Activated CD8-positive, alpha-beta memory T cell treated with anti-CD3 and anti-CD28 coated beads for 24 hours (primary cell): ENCODE results near the gene CHRNB2.
"Not testable (repeated sequence)": the region's sequence is repeated elsewhere in the genome, so short reads cannot be mapped to it uniquely, and the experiment has no call there.

Source experiments
- DNase-seq: peaks from one replicate; pipeline ENCODE4 v3.0.0-alpha.2; 2020

CHRNB2 gene

GRCh38 chr1:154567386-154568156 lies at the start of gene CHRNB2:
CHRNB2 (plus strand) TSS chr1:154567778; CDS start chr1:154568045, 267 bp downstream.
- DNase-seq = peak; percentile 87

- no peak for DNase-seq
Observed at GRCh38 chr1:154519591-154519991, 48.0 kb upstream of the CHRNB2 start.

- DNase-seq = no peak
Observed at GRCh38 chr1:154520333-154520732, 47.2 kb upstream of the CHRNB2 start.

GRCh38 chr1:154521695-154522094 lies 45.9 kb upstream of the CHRNB2 start:
- DNase-seq = no peak

GRCh38 chr1:154524881-154525280 lies 42.7 kb upstream of the CHRNB2 start:
- DNase-seq = no peak

GRCh38 chr1:154527192-154527591 lies 40.4 kb upstream of the CHRNB2 start:
- DNase-seq = no peak

- DNase-seq = no peak
Observed at GRCh38 chr1:154529308-154529707, 38.3 kb upstream of the CHRNB2 start.

GRCh38 chr1:154531950-154532349 lies 35.6 kb upstream of the CHRNB2 start:
- DNase-seq = not testable (repeated sequence)

- no peak for DNase-seq
Observed at GRCh38 chr1:154533952-154534844, 33.4 kb upstream of the CHRNB2 start.

- DNase-seq = no peak
Observed at GRCh38 chr1:154536570-154536969, 31.0 kb upstream of the CHRNB2 start.

- DNase-seq = no peak
Observed at GRCh38 chr1:154539486-154540483, 27.8 kb upstream of the CHRNB2 start.

GRCh38 chr1:154541231-154541630 lies 26.3 kb upstream of the CHRNB2 start:
- no peak for DNase-seq

GRCh38 chr1:154546264-154547063 lies 21.1 kb upstream of the CHRNB2 start:
- peak; percentile 71 for DNase-seq

- DNase-seq = no peak
Observed at GRCh38 chr1:154547105-154547732, 20.4 kb upstream of the CHRNB2 start.

- DNase-seq = no peak
Observed at GRCh38 chr1:154548028-154548427, 19.6 kb upstream of the CHRNB2 start.

GRCh38 chr1:154549202-154549770 lies 18.3 kb upstream of the CHRNB2 start:
- DNase-seq = no peak

GRCh38 chr1:154550070-154550469 lies 17.5 kb upstream of the CHRNB2 start:
- DNase-seq = no peak

GRCh38 chr1:154550657-154551056 lies 16.9 kb upstream of the CHRNB2 start:
- no peak for DNase-seq

- no peak for DNase-seq
Observed at GRCh38 chr1:154551474-154551873, 16.1 kb upstream of the CHRNB2 start.

- no peak for DNase-seq
Observed at GRCh38 chr1:154552036-154552435, 15.5 kb upstream of the CHRNB2 start.
